MM.1S (cell line): ENCODE data around the gene PARVB.

Source experiments
- EZH2 ChIP-seq: fragments of 300-600 bp; sonication (generic); optimal IDR thresholded peaks from 2 replicates; pipeline ENCODE3; 2017; ENCODE audit warnings: low read depth, mild to moderate bottlenecking, antibody characterized with exemption, low read length, mixed read lengths
- EZH2phosphoT487 ChIP-seq: fragments of 300-600 bp; sonication (generic); IDR thresholded peaks from 2 replicates; pipeline ENCODE4 v1.6.1; 2018; ENCODE audit warnings: antibody characterized with exemption, low read length
- TF ChIP-seq, protein P1 (sequence below): fragments of 300-600 bp; sonication (generic); IDR thresholded peaks from 2 replicates; pipeline ENCODE4 v1.5.1; 2016; ENCODE audit warnings: antibody characterized with exemption, low read length, mixed read lengths

DNA sequence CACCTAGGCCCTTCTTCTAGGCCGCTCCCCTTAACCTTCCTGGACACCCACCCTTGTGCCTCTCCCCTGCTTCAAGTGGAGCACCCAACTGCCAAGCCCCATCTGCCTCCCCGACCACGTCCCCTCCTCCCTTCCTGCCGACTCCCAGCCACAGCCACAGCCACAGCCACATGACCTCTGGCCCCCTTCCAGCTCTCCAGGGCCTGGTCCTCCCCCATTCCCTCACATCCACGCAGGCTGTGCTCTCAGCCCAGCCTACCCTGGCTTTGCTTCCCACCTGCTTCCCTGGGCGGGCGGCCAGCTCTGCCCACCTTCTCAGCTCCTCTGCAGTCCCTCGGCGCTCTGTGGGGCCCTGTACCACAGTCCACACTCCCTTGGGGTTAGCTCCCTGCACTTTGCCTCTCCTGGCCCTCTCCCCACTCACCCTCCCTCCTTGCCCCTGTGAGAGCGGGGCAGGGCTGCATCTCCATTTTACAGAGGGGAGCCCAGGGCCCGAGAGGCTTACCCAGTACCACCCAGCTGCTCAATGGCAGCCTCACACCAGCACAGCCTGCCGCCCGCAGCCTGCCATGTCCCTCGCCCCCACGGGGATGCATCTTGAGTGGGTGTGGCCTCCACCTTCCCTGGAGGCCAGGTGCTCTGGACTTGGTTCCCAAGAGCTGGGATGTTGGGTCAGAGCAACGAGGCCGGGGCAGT lies 176.9 kb downstream of the PARVB start:
- TF ChIP-seq, protein P1, sequence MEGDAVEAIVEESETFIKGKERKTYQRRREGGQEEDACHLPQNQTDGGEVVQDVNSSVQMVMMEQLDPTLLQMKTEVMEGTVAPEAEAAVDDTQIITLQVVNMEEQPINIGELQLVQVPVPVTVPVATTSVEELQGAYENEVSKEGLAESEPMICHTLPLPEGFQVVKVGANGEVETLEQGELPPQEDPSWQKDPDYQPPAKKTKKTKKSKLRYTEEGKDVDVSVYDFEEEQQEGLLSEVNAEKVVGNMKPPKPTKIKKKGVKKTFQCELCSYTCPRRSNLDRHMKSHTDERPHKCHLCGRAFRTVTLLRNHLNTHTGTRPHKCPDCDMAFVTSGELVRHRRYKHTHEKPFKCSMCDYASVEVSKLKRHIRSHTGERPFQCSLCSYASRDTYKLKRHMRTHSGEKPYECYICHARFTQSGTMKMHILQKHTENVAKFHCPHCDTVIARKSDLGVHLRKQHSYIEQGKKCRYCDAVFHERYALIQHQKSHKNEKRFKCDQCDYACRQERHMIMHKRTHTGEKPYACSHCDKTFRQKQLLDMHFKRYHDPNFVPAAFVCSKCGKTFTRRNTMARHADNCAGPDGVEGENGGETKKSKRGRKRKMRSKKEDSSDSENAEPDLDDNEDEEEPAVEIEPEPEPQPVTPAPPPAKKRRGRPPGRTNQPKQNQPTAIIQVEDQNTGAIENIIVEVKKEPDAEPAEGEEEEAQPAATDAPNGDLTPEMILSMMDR, result no peak
- TF ChIP-seq EZH2, result no peak
- TF ChIP-seq EZH2phosphoT487, result no peak
